Activated CD8-positive, alpha-beta T cell treated with anti-CD3 and anti-CD28 coated beads, Interleukin-2, amount 10 ng/mL, durations not matched to agents 7 days and 5 days (primary cell): Measurements from ENCODE around the gene ABCG1. TPM values are rescaled to one million over a fixed set of nuclear protein-coding genes. Genes with fewer than 3 reads are reported as not detected.

Experiments
- ATAC-seq: fragments of 150-1000 bp; cut with Tn5 transposase; one replicate; pipeline ENCODE4 v1.10.0; 2021; ENCODE audit warnings: moderate library complexity
- CTCF ChIA-PET: fragments of 350-600 bp; sonication (Branson Sonifier 250); formaldehyde crosslinking; loops from one replicate; lab custom pipeline; 2021; ENCODE audit warnings: antibody characterized with exemption; lab: Charles Lee
- POLR2A ChIA-PET: fragments of 350-600 bp; sonication (Branson Sonifier 250); formaldehyde crosslinking; loops from one replicate; lab custom pipeline; 2021; ENCODE audit warnings: antibody characterized with exemption; lab: Charles Lee
- DNase-seq: peaks from one replicate; pipeline ENCODE4 v3.0.0-alpha.2; 2020
- H3K27ac Mint-ChIP-seq: one replicate; pipeline ENCODE4 v1.8.0; 2021; ENCODE audit warnings: mild to moderate bottlenecking, mixed read lengths
- H3K27me3 Mint-ChIP-seq: one replicate; pipeline ENCODE4 v1.8.0; 2021; ENCODE audit warnings: low read depth, mixed read lengths
- H3K36me3 Mint-ChIP-seq: one replicate; pipeline ENCODE4 v1.8.0; 2021; ENCODE audit warnings: low read depth, mixed read lengths
- H3K4me1 Mint-ChIP-seq: one replicate; pipeline ENCODE4 v1.8.0; 2021; ENCODE audit warnings: low read depth, mixed read lengths
- H3K4me3 Mint-ChIP-seq: one replicate; pipeline ENCODE4 v1.8.0; 2021; ENCODE audit warnings: mild to moderate bottlenecking, mixed read lengths
- H3K9me3 Mint-ChIP-seq: one replicate; pipeline ENCODE4 v1.8.0; 2022; ENCODE audit warnings: mixed read lengths; ENCODE audit not compliant: insufficient read depth
- total RNA-seq, 2 experiments: library from RNA; stranded (reverse); gene quantifications; one replicate each; pipeline ENCODE4 v1.2.3, GENCODE V29; 2021

Gene ABCG1
- total RNA-seq, 2 experiments from 2014 or later = 6.7 to 8.0 TPM

DNA sequence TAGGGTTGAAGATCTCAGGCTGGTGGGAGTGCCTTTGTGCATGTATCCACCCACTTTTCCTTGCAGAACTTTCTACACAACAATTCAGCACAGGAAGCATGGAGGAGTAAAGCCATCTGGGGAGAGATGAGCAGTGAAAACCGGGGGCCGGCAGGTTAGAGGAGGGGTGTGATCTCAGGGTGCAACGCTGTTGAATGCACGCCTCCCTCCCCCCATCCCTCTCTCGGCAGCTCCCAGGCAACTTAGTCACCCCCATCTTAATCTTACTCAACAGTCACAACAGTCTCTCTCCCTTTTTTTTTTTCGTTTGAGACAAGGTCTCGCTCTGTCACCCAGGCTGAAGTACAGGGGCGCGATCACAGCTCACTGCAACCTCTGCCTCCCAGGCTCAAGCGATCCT, 16.6 kb upstream of the ABCG1 start:
- DNase-seq (no peak), ATAC-seq (no peak)
- H3K27me3 Mint-ChIP-seq = peaks cover 12% of the 10 kb centered on the region
- peaks cover 33% of the 10 kb centered on the region for H3K4me1 Mint-ChIP-seq
- POLR2A ChIA-PET = no interaction called here
- no peaks in the 10 kb centered on the region for H3K9me3 Mint-ChIP-seq
- CTCF ChIA-PET = interaction anchor here (1.3 to 1.7 kb wide), 2 partner anchors 38 to 57 kb away, joined by 4 to 7 read pairs; no protein-coding TSS in a partner anchor
- H3K27ac Mint-ChIP-seq = no peak overlapping the region
- H3K36me3 Mint-ChIP-seq = peaks cover 2% of the 10 kb centered on the region
- H3K4me3 Mint-ChIP-seq = no peak overlapping the region

DNA sequence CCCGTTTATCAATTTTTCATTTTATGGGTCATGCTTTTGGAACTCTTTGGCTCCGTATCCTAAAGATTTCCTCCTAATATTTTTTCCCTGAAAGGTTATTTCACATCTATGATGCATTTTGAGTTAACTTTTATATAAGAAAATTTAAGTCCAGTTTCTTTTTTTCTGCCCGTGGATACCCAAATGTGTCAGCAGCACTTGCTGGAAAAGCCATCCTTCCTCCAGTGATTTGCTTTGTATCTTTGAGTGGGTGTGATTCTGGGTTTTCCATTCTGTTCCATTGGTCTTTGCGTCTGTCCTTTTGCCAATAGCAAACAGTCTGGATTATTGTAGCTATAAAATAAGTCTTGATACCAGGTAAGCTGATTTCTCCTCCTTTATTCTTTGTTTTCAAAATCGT, 15.6 kb upstream of the ABCG1 start:
- no peak overlapping the region for H3K27ac Mint-ChIP-seq
- H3K4me1 Mint-ChIP-seq = peaks cover 28% of the 10 kb centered on the region
- DNase-seq (no peak), ATAC-seq (no peak)
- ChIA-PET CTCF (no interaction called here), POLR2A (no interaction called here)
- H3K27me3 Mint-ChIP-seq = peaks cover 14% of the 10 kb centered on the region
- no peaks in the 10 kb centered on the region for H3K9me3 Mint-ChIP-seq
- H3K36me3 Mint-ChIP-seq = peaks cover 2% of the 10 kb centered on the region
- H3K4me3 Mint-ChIP-seq = no peak overlapping the region

DNA sequence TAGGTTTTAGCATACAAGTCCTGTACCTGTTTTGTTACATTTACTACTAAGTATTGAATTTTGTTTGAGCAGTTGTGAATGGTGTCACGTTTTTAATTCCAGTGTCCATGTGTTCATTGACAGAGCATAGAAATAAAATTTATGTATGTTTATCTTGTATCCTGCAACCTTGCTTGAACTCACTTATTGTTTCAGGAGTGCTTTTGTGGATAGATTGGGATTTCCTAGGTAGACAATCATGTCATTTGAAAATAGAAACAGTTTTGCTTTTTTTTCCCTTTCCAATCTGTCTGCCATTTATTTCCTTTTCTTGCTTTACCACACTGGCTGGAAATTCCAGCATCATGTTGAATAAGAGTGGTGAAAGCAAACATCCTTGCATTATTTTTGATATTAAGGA, 15.0 kb upstream of the ABCG1 start:
- no peaks in the 10 kb centered on the region for H3K9me3 Mint-ChIP-seq
- no peak for ATAC-seq
- H3K27me3 Mint-ChIP-seq = peaks cover 15% of the 10 kb centered on the region
- H3K27ac Mint-ChIP-seq = no peak overlapping the region
- POLR2A ChIA-PET = no interaction called here
- H3K4me3 Mint-ChIP-seq = no peak overlapping the region
- no peak for DNase-seq
- peaks cover 2% of the 10 kb centered on the region for H3K36me3 Mint-ChIP-seq
- CTCF ChIA-PET = no interaction called here
- peaks cover 22% of the 10 kb centered on the region for H3K4me1 Mint-ChIP-seq

DNA sequence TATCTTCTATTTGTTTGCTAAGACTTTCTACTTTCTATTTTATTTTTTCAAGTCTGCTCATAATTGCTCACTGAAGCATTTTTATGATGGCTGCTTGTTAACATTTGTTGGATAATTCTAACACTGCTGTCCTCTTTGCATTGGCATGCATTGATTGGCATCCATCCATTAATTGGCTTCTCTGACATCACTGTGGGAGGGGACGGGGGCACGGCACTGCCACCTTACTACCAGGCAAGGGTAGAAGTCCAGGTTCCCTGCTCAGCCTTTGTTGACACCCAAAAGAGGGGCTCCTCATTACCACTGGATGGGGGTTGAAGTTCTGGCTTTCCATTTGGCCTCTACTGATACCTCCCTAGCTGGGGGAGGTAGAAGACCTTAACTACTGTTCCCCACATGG, 11.5 kb upstream of the ABCG1 start:
- H3K36me3 Mint-ChIP-seq = peaks cover 2% of the 10 kb centered on the region
- H3K9me3 Mint-ChIP-seq = no peaks in the 10 kb centered on the region
- peaks cover 2% of the 10 kb centered on the region for H3K4me1 Mint-ChIP-seq
- ChIA-PET CTCF (no interaction called here), POLR2A (no interaction called here)
- H3K27ac Mint-ChIP-seq = no peak overlapping the region
- DNase-seq = no peak
- no peak overlapping the region for H3K4me3 Mint-ChIP-seq
- H3K27me3 Mint-ChIP-seq = peaks cover 22% of the 10 kb centered on the region
- no peak for ATAC-seq

DNA sequence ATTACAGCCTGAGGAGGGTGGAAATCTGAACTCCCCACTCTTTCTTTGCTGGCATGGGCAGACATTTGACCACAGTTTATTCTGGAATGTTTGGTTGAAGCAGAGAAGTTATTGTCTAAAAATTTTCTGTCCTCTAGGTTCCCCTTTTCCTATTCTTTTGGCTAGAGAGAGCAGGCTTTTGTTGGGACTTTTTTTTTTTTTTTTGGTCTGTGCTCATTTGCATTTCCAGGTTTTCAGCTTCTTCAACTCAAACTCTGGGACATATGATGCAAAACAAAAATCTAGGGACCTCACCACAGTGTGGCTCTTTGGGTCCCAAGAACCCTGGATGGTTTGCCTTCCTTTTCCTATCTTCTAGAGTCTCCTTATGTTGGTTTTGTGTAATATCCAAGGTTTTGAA, 10.9 kb upstream of the ABCG1 start:
- POLR2A ChIA-PET = no interaction called here
- Mint-ChIP-seq H3K36me3 (peaks cover 2% of the 10 kb centered on the region), H3K4me1 (peaks cover 2% of the 10 kb centered on the region), H3K4me3 (no peak overlapping the region), H3K27me3 (peaks cover 19% of the 10 kb centered on the region), H3K27ac (no peak overlapping the region), H3K9me3 (no peaks in the 10 kb centered on the region)
- CTCF ChIA-PET = no interaction called here
- no peak for ATAC-seq
- DNase-seq = no peak

DNA sequence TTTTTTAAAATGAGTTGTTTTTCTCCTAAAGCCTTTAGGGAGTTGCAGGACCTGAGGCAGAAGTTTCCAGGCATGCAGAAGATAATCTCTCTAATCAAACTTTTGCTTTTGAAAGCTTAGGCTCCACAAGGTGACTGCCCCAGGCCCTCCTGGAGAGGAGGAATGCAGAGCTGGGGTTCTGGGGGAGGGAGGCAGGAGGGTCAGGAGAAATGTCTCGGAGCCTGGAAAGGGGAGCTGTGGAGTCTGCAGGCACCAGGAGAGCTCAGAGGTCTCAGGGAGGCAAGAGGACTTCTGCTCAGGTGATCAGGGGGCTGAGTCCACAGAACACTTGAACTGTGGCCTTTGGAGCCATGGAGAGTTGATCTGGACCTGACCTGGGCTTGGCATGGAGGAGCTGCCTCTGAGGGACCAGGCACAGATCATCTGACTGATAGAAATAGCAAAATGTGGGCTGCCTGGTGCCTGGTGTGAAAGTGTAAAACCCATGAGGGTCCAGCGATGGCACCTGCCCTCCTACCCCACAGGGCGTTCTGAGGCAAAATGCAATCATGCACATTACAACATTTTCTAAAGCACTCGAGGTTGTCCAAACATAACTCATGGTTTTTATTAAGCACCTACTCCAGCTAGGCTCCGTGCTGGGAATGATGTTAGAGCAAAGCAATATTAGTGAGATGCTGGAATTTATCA, 10.0 kb upstream of the ABCG1 start:
- DNase-seq = no peak
- Mint-ChIP-seq H3K36me3 (peaks cover 2% of the 10 kb centered on the region), H3K27ac (no peak overlapping the region), H3K4me3 (no peak overlapping the region), H3K4me1 (peaks cover 2% of the 10 kb centered on the region), H3K9me3 (no peaks in the 10 kb centered on the region), H3K27me3 (peaks cover 17% of the 10 kb centered on the region)
- ChIA-PET CTCF (interaction anchor here (0.7 to 1.0 kb wide), 3 partner anchors 11 to 24 kb away, joined by 3 read pairs; no protein-coding TSS in a partner anchor), POLR2A (interaction anchor here (1.5 kb wide), 1 partner anchor 21 kb away, joined by 4 read pairs; no protein-coding TSS in a partner anchor)
- no peak for ATAC-seq

DNA sequence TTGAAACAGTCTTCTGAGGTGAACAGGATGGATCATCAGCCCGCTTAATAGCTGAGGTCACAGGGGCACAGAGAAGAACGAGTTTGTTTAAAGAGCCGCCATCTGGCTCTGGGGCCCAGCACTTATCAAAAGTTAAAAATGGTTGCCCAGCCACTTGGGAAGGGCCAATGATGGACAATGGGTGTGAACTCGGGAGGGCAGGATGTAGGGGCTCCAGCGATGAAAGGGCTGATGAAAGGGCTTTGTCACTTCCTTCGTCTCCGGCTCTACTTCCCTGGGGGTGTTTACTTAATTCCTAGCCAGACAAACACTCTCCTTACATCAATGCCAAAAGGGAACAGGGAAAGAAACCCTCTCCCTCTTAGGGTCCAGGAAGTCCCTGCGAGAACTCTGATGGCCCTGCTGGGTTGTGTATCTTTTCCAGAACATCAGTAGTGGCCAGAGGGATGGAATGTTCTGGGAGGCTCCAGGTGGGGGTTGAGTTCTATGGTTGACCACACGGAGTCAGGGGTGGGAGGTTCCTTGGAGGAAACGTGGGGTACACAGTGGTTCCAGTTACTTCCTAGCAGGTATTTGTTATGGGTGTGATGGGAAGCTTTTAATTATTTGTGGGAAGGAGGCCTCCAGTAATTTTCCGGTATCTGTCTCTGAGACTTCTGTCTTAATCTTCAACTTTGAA, 9.0 kb upstream of the ABCG1 start:
- H3K36me3 Mint-ChIP-seq = peaks cover 2% of the 10 kb centered on the region
- peaks cover 17% of the 10 kb centered on the region for H3K27me3 Mint-ChIP-seq
- ATAC-seq = no peak
- ChIA-PET POLR2A (interaction anchor here (1.5 kb wide), 1 partner anchor 22 kb away, joined by 4 read pairs; no protein-coding TSS in a partner anchor), CTCF (interaction anchor here (1.0 kb wide), 1 partner anchor 15 kb away, joined by 3 read pairs; no protein-coding TSS in a partner anchor)
- peaks cover 2% of the 10 kb centered on the region for H3K4me1 Mint-ChIP-seq
- no peaks in the 10 kb centered on the region for H3K9me3 Mint-ChIP-seq
- DNase-seq = no peak
- H3K4me3 Mint-ChIP-seq = no peak overlapping the region
- no peak overlapping the region for H3K27ac Mint-ChIP-seq

DNA sequence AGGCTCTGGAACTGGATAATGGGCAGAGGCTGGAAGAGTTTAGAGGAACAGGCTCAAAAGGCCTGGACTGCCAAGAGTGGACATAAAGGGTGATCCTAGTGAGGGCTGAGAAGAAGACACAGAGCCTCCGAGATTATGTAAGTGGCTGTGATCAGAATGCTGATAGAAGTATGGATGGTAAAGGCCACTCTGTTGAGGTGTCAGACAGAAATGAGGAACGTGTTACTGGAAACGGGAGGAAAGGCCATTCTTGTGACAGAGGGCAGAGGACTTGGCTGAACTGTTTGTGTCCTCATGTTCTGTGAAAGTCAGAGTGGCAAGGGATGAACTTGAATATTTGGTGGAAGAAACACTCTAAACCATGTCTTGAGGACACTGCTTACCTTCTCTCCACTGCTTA, 6.7 kb upstream of the ABCG1 start:
- no peak overlapping the region for H3K27ac Mint-ChIP-seq
- no peaks in the 10 kb centered on the region for H3K4me1 Mint-ChIP-seq
- ChIA-PET POLR2A (no interaction called here), CTCF (no interaction called here)
- H3K9me3 Mint-ChIP-seq = peaks cover 6% of the 10 kb centered on the region
- peaks cover 2% of the 10 kb centered on the region for H3K36me3 Mint-ChIP-seq
- no peak for ATAC-seq
- no peak overlapping the region for H3K4me3 Mint-ChIP-seq
- no peak for DNase-seq
- H3K27me3 Mint-ChIP-seq = peaks cover 10% of the 10 kb centered on the region

DNA sequence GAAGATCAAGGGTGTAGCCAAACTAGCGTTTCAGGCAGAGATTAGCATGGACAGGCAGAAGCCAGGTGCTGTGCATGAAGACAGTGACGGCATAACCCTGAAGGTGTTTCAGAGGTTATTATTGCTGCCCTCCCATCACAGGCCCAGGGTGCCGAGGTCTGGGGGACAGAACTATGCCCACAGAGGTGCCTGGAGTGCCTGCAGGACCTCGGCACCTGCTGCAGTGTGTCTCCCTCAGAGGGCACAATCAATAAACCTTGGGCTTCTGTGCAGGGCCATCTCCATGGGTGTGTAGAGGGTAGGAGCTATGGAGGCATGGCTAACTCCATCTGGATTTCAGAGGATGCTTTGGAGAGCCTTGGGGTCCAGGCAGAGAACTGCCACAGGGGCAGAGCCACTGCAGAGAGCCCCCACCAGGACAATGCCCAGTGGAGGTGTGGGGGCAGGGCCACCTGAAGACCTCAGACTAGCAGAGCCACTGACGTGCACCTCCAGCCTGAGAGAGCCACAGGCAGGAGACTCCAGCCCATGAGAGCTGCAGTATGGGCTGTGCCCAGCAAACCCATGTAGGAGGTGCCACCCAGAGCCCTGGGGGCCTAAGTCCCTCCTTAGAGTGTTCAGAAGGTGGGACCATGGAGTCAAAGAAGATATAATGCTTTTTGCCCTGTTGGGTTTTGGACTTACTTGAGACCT, 5.7 kb upstream of the ABCG1 start:
- Mint-ChIP-seq H3K4me3 (no peak overlapping the region), H3K4me1 (no peaks in the 10 kb centered on the region), H3K27me3 (peaks cover 9% of the 10 kb centered on the region), H3K36me3 (peaks cover 3% of the 10 kb centered on the region), H3K9me3 (peaks cover 6% of the 10 kb centered on the region), H3K27ac (no peak overlapping the region)
- ChIA-PET POLR2A (no interaction called here), CTCF (no interaction called here)
- DNase-seq (no peak), ATAC-seq (no peak)

DNA sequence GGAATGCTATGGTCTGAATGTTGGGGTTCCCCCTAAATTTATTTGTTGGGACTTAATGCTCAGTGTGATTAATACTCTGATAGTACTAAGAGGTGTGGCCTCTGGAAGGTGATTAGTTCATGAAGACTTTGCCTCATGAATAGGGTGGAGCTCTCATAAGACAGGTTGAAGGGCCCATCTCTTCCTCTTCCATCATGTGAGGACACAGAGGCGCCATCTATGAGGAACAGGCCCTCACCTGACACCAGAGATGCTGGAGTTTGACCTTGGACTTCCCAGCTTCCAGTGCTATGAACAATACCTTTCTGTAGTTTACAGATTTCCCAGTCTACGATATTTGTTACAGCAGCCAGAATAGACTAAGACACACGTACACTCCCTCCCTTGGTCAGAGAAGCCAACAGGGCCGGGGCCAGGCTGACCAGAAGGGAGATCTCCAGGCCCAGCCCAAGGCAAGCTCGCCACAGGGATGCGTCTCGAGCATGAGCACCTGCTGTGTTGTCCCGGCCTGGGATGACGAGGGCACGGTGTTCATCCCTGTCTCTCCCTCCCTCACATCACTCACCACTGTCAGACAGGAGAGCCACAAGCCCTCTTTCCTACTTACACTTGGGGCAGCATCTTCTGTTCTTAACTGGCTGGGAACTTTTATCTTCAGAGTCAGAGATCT, 4.7 kb upstream of the ABCG1 start:
- DNase-seq = no peak
- Mint-ChIP-seq H3K27me3 (peaks cover 7% of the 10 kb centered on the region), H3K27ac (no peak overlapping the region), H3K4me1 (no peaks in the 10 kb centered on the region), H3K36me3 (peaks cover 3% of the 10 kb centered on the region), H3K9me3 (peaks cover 6% of the 10 kb centered on the region), H3K4me3 (no peak overlapping the region)
- CTCF ChIA-PET = no interaction called here
- POLR2A ChIA-PET = no interaction called here
- ATAC-seq = no peak

DNA sequence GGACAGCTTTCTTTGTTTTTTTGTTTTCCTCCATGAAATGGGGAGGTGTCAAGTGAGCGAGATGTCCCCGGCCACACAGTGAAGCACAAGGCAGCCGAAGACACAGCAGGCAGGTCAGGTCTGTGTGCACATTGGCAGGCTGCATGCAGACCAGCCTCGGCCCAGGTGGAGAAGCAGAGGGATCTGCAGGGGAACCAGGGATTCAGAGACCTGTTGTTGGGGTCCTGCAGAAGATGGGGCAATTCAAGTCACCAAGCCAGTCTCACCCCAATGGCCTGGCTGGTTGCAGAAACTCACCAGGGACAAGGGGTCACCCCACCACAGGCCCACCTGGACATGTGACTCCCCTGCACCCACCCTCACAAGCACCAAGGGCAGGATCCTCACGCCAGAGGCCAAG, 4.0 kb upstream of the ABCG1 start:
- Mint-ChIP-seq H3K27ac (no peak overlapping the region), H3K4me3 (no peak overlapping the region), H3K9me3 (peaks cover 6% of the 10 kb centered on the region), H3K4me1 (peaks cover 1% of the 10 kb centered on the region), H3K36me3 (peaks cover 3% of the 10 kb centered on the region), H3K27me3 (peaks cover 7% of the 10 kb centered on the region)
- DNase-seq = no peak
- CTCF ChIA-PET = no interaction called here
- ATAC-seq = no peak
- POLR2A ChIA-PET = no interaction called here
